ENCODE data around the gene DPH7.
"Not testable (repeated sequence)": the region's sequence is repeated elsewhere in the genome, so short reads cannot be mapped to it uniquely, and the experiment has no call there.

The DPH7 gene

GRCh38 chr9:137578518-137579258 lies at the start of gene DPH7:
Gene DPH7 (minus strand): TSS chr9:137578925. CDS start chr9:137578777, 148 bp downstream.
- in situ Hi-C loops (cut with HindIII; ENCODE audit: low pct_ligation_motif_present, low pct_unique_long_range_greater_than_20kb, low sequenced_read_pairs): no loop called here
- peak; percentile 89 for DNase-seq

GRCh38 chr9:137627406-137627805 lies 48.7 kb upstream of the DPH7 start:
- in situ Hi-C loops (cut with HindIII; ENCODE audit: low pct_ligation_motif_present, low pct_unique_long_range_greater_than_20kb, low sequenced_read_pairs); DNase-seq: not testable (repeated sequence)

- in situ Hi-C loops (cut with HindIII; ENCODE audit: low pct_ligation_motif_present, low pct_unique_long_range_greater_than_20kb, low sequenced_read_pairs): no loop called here
- no peak for DNase-seq
These were observed 47.7 kb upstream of the DPH7 start for GRCh38 chr9:137626464-137626863.

GRCh38 chr9:137622211-137622610 lies 43.5 kb upstream of the DPH7 start:
- DNase-seq; in situ Hi-C loops (cut with HindIII; ENCODE audit: low pct_ligation_motif_present, low pct_unique_long_range_greater_than_20kb, low sequenced_read_pairs): not testable (repeated sequence)

DNA sequence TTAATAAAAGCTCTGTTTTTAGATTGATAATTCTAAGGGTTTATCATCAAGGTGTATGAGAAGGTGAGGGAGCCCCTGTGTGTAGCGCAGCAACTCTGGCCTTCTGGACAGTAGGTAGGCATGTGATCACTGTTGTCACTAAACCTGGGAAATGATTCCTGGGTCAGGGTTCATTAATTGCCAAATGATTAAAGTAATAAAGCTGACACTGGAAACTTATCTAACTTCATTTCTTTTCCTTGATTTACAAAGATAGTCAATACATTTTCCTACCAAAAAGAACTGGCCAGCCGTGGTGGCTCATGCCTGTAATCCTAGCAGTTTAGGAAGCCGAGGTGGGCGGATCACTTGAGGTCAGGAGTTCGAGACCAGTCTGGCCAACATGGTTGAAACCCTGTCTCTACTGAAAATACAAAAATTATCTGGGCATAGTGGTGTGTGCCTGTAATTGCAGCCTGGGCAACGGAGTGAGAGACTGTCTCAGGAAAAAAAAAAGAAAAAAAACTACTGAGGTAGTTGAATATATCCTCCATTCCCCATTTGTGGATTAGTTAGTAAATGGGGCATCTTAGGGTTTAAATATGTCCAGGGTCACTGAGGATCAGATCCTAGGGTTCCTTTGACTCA lies 42.5 kb upstream of the DPH7 start:
- in situ Hi-C loops (cut with HindIII; ENCODE audit: low pct_ligation_motif_present, low pct_unique_long_range_greater_than_20kb, low sequenced_read_pairs): no loop called here
- peak; percentile 39 for DNase-seq

DNA sequence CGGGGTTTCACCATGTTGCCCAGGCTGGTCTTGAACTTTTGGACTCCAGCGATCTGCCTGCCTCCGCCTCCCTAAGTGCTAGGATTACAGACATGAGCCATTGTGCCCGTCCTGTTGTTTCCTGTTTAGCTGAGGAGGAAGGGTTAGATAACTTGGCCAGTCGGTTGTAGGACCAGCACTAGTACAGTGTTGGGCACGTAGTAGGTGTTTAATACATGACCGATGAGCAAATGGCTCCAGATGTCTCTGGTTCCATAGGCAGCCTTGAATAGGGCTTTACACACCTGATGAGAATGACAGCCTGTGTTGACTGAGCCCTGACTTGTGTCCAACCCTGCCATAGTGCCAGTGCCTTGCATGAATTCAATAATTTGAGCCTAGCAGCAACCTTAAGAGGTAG lies 41.9 kb upstream of the DPH7 start:
- in situ Hi-C loops (cut with HindIII; ENCODE audit: low pct_ligation_motif_present, low pct_unique_long_range_greater_than_20kb, low sequenced_read_pairs): no loop called here
- no peak for DNase-seq

- no peak for DNase-seq
- in situ Hi-C loops (cut with HindIII; ENCODE audit: low pct_ligation_motif_present, low pct_unique_long_range_greater_than_20kb, low sequenced_read_pairs): no loop called here
These were observed 41.3 kb upstream of the DPH7 start for GRCh38 chr9:137620048-137620405.

DNA sequence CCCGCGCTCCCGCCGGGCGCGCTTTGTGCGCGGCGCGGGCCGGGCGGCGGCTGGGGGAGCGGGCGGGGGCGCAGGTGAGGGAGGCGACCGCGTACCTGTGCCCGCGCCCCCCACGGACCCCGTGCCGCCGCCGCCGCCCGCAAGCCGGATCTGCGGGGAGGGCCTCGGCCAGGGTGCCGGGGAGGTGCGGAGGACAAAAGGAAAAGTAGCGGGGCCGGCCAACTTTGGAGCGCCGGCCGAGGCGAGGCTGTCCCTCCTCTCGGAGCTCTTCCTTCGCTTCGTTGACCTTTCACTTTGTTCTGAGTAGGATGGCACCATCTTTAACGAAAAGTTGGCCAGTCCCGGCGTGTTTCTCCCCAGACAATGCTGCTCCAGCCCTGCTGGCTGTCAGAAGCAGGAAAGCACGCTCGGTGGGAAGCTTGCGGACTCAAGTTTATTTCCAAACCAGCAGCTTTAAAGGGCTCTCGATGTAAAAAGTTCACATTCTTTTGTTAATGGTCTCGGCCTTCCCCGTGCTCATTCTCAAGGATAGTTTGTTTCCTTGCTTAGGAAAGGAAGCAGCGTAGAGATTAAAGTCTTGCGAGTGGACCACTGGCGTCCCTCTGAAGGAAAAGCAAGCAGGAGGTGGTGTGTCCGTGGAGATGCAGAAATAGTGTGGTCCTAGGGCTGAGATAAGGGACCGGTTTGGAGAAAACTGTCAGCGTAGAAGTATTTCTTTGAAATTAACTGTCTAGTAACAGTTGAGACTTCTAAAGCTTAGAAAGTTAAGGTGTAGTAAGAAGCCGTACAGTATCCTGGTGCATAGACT lies 40.7 kb upstream of the DPH7 start:
- peak; percentile 55 for DNase-seq
- in situ Hi-C loops (cut with HindIII; ENCODE audit: low pct_ligation_motif_present, low pct_unique_long_range_greater_than_20kb, low sequenced_read_pairs): no loop called here

GRCh38 chr9:137618105-137619067 lies 39.7 kb upstream of the DPH7 start, which contains the start of gene EHMT1:
Gene EHMT1 (plus strand): TSS chr9:137619005. CDS start chr9:137619029, 24 bp downstream.
- in situ Hi-C loops (cut with HindIII; ENCODE audit: low pct_ligation_motif_present, low pct_unique_long_range_greater_than_20kb, low sequenced_read_pairs): no loop called here
- DNase-seq: peak; percentile 80

- DNase-seq: no peak
- in situ Hi-C loops (cut with HindIII; ENCODE audit: low pct_ligation_motif_present, low pct_unique_long_range_greater_than_20kb, low sequenced_read_pairs): no loop called here
These were observed 36.7 kb upstream of the DPH7 start for GRCh38 chr9:137615387-137615871.

DNA sequence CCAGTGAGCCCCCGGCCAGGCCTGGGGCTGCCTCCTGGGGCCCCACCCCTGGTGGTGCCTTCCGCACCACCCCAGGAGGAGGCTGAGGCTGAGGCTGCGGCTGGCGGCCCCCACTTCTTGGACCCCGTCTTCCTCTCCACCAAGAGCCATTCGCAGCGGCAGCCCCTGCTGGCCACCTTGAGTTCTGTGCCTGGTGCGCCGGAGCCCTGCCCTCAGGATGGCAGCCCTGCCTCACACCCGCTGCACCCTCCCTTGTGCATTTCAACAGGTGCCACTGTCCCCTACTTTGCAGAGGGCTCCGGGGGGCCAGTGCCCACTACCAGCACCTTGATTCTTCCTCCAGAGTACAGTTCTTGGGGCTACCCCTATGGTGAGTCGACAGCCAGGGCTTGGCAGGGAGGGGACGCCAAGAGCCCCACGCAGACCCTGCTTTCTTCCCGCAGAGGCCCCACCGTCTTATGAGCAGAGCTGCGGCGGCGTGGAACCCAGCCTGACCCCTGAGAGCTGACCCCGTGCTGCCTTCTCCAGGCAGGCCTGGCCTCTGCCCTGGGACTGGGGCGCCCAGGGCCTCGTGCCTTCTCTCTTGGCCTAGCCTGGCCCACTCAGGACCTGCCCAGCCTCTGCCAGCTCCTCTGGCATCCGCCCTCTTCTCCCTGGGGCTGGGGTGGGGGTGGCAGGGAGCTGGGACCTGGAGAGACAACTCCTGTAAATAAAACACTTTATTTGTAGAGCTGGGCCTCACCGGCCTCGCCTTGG lies 36.1 kb upstream of the DPH7 start:
- DNase-seq: no peak

GRCh38 chr9:137613738-137614523 lies 35.2 kb upstream of the DPH7 start:
- in situ Hi-C loops (cut with HindIII; ENCODE audit: low pct_ligation_motif_present, low pct_unique_long_range_greater_than_20kb, low sequenced_read_pairs): no loop called here
- DNase-seq: no peak

More for the DNA sequence above, 36.1 kb upstream of the DPH7 start:
- in situ Hi-C loops (cut with HindIII; ENCODE audit: low pct_ligation_motif_present, low pct_unique_long_range_greater_than_20kb, low sequenced_read_pairs): no loop called here

DNA sequence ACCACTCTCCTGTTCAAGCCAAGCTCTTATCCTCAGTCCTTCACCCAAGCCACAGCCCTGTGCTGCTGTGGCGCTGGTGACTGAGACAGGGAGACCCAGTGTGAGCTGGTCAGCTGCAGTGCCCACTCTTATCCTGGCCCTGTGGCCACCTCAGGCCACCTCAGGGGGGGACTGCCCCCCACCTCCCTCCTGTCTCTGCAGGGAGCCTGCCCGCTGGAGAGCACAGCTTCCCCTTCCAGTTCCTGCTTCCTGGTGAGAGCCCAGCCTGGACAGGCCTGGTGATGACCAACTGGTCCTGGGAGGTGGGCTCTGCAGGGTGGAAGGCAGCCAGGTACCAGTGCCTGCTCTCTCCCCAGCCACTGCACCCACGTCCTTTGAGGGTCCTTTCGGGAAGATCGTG lies 34.5 kb upstream of the DPH7 start:
- in situ Hi-C loops (cut with HindIII; ENCODE audit: low pct_ligation_motif_present, low pct_unique_long_range_greater_than_20kb, low sequenced_read_pairs): no loop called here
- no peak for DNase-seq

DNA sequence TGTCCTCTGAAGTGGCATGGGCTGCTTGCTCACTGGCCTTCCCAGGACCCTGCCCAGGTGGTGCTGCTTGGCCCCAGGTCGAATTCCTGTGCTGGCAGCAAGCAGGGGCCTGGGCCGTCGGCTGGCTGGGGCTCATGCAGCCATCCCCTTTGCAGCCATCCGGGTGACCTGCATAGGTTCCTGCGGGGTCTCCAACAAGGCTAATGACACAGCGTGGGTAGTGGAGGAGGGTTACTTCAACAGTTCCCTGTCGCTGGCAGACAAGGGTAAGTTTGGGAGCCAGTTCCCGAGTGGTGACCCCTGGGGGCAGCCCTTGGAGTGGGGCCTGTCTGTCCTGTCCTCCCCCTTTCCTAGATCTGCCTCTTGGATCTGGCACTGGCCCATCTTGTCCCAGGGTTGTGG lies 34.0 kb upstream of the DPH7 start:
- in situ Hi-C loops (cut with HindIII; ENCODE audit: low pct_ligation_motif_present, low pct_unique_long_range_greater_than_20kb, low sequenced_read_pairs): no loop called here
- DNase-seq: no peak

DNA sequence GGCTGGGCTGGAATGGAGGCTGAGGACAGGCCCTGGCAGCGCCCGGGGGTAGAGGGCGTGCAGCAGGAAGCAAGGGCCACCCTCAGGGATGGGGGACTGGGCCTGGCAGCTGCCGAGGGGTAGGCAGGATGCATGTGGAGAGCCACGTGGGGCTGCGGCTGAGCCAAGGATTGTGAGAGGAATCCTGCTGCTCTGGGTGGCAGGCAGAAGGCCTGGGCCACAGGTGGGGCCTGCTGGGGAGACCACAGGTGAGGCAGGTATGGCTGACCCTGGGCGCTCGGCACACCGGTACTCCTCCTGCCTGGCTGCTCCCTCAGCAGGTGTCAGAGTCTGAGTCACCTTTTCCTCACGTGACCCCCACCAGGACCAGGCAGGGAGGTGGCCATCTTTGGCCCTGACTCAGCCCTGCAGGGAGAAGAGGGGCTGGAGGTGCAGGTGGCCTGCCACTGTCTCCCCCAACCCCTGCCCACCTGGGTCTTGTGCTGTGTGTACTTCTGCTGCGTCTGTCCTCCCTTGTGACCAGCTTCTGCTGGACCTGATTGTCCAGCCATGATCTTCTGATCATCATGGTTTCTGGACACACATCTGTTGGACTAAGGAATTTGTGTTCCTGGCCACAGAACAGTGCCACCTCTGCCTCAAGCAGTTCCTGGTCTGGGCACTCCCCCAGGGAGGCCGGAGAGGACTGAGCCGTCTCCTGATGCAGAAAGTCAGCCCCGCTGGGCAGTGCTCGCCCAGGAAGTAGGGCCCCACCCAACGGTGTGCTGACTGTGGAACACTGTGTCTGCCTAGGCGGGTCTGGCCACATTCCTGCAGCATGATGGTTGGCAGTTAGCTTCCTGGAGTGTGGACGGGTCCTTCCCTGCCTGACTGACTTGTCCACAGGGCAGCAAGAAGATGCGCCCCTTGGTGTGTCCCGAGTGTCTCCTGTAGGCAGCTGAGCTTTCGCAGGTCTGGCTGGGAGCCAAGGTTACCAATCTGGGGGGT lies 33.2 kb upstream of the DPH7 start:
- in situ Hi-C loops (cut with HindIII; ENCODE audit: low pct_ligation_motif_present, low pct_unique_long_range_greater_than_20kb, low sequenced_read_pairs): no loop called here
- DNase-seq: peak; percentile 86

DNA sequence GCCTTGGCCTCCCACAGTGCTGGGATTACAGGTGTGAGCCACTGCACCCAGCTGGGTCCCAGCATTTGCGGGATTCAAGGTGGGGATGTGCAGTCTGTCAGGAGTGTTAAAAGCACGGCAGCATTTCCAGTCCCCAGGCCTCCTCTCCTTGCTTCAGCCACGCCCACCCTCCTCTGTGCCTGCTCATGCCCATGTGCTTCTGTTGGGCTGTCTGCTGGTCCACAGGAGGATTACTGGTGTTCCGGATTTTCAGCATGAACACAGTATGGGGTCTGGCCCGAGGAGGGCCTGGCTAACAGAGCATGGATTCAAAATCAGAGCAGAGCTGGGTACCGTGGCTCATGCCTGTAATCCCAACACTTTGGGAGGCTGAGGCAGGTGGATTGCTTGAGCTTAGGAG lies 32.2 kb upstream of the DPH7 start:
- in situ Hi-C loops (cut with HindIII; ENCODE audit: low pct_ligation_motif_present, low pct_unique_long_range_greater_than_20kb, low sequenced_read_pairs): no loop called here

More for the DNA sequence above, 32.2 kb upstream of the DPH7 start:
- no peak for DNase-seq

Measured in ACHN (cell line).